HEK293 (cell line): Measurements from ENCODE around the gene CINP.

Experiments
- CTCF ChIA-PET: fragments of 350-600 bp; formaldehyde crosslinking; extraction: SDS; loops from one replicate; lab custom pipeline; 2021; ENCODE audit warnings: antibody characterized with exemption; lab: Yijun Ruan, JAX
- POLR2A ChIA-PET: fragments of 300-600 bp; formaldehyde crosslinking; extraction: SDS; loops from one replicate; lab custom pipeline; 2020; ENCODE audit warnings: antibody characterized with exemption, inconsistent platforms; lab: Yijun Ruan, JAX
- H3K27ac ChIP-seq: fragments of 200-500 bp; sonication (Bioruptor generic); 2 replicates; pipeline ENCODE4 v1.5.1; 2014; ENCODE audit warnings: low read depth, low read length, control low read depth, inconsistent platforms; ENCODE audit errors: extremely low read depth
- H3K36me3 ChIP-seq, 2 experiments: fragments of 200-500 bp in 1 of 2; sonication (Bioruptor generic) in 1 of 2; 1 replicate in 1 of 2; 2 replicates in 1 of 2; pipeline ENCODE4 v1.5.1; 2014 to 2017; ENCODE audit warnings: inconsistent platforms in 2 of 2, low read length in 2 of 2; ENCODE audit not compliant: control insufficient read depth in 2 of 2, insufficient read depth in 1 of 2
- H3K4me1 ChIP-seq: fragments of 200-500 bp; sonication (Bioruptor generic); 2 replicates; pipeline ENCODE4 v1.5.1; 2014; ENCODE audit warnings: mild to moderate bottlenecking, low read length, inconsistent platforms; ENCODE audit not compliant: control insufficient read depth, insufficient read depth
- H3K4me3 ChIP-seq: 2 replicates; pipeline ENCODE4 v1.5.1; 2011; ENCODE audit warnings: low read depth, mild to moderate bottlenecking, control low read depth, low read length, moderate library complexity
- H3K9me3 ChIP-seq: fragments of 200-500 bp; sonication (Bioruptor generic); 2 replicates; pipeline ENCODE4 v1.5.1; 2014; ENCODE audit warnings: low read depth, low read length, inconsistent platforms; ENCODE audit not compliant: control insufficient read depth, insufficient read depth
- FEZF1 ChIP-seq: fragments of 450-650 bp; formaldehyde crosslinking; IDR thresholded peaks from 2 replicates; pipeline ENCODE4 v1.5.1; 2016; ENCODE audit warnings: missing biosample characterization, missing genetic modification characterization
- GLI4 ChIP-seq: fragments of 450-650 bp; formaldehyde crosslinking; IDR thresholded peaks from 2 replicates; pipeline ENCODE4 v1.5.1; 2016; ENCODE audit warnings: missing biosample characterization, missing genetic modification characterization
- HOXC10 ChIP-seq: sonication (generic); formaldehyde crosslinking; IDR thresholded peaks from 2 replicates; pipeline ENCODE4 v1.8.1; 2023; ENCODE audit warnings: mild to moderate bottlenecking, missing genetic modification reagents
- KLF9 ChIP-seq: fragments of 450-650 bp; formaldehyde crosslinking; IDR thresholded peaks from 2 replicates; pipeline ENCODE4 v1.5.1; 2016; ENCODE audit warnings: missing biosample characterization, missing genetic modification characterization, low read depth
- TCF7L2 ChIP-seq: IDR thresholded peaks from 2 replicates; pipeline ENCODE4 v1.6.1; 2011; ENCODE audit warnings: low read depth, mild to moderate bottlenecking, inconsistent platforms, low read length, moderate library complexity, borderline replicate concordance
- YY2 ChIP-seq: fragments of 450-650 bp; formaldehyde crosslinking; IDR thresholded peaks from 2 replicates; pipeline ENCODE4 v1.5.1; 2016; ENCODE audit warnings: missing biosample characterization, missing genetic modification characterization
- ZBTB20 ChIP-seq: fragments of 450-650 bp; formaldehyde crosslinking; IDR thresholded peaks from 2 replicates; pipeline ENCODE4 v1.5.1; 2016; ENCODE audit warnings: missing biosample characterization, missing genetic modification characterization
- ZNF114 ChIP-seq: fragments of 450-650 bp; formaldehyde crosslinking; IDR thresholded peaks from 2 replicates; pipeline ENCODE4 v1.5.0; 2017; ENCODE audit warnings: missing biosample characterization, missing genetic modification characterization
- ZNF175 ChIP-seq: fragments of 450-650 bp; formaldehyde crosslinking; IDR thresholded peaks from 2 replicates; pipeline ENCODE4 v1.5.1; 2016; ENCODE audit warnings: missing biosample characterization, missing genetic modification characterization
- ZNF302 ChIP-seq: fragments of 450-650 bp; formaldehyde crosslinking; IDR thresholded peaks from 2 replicates; pipeline ENCODE4 v1.5.1; 2016; ENCODE audit warnings: missing biosample characterization, missing genetic modification characterization, low read depth
- ZNF37A ChIP-seq: fragments of 450-650 bp; IDR thresholded peaks from 2 replicates; pipeline ENCODE4 v1.5.1; 2018; ENCODE audit warnings: missing biosample characterization, missing genetic modification characterization
- ZNF555 ChIP-seq: fragments of 450-650 bp; formaldehyde crosslinking; conservative IDR thresholded peaks from 2 replicates; pipeline ENCODE4 v1.5.1; 2017; ENCODE audit warnings: missing biosample characterization, mild to moderate bottlenecking, missing genetic modification characterization, inconsistent platforms
- ZNF585B ChIP-seq: fragments of 450-650 bp; formaldehyde crosslinking; IDR thresholded peaks from 2 replicates; pipeline ENCODE4 v1.5.1; 2016; ENCODE audit warnings: missing biosample characterization, missing genetic modification characterization
- ZNF626 ChIP-seq: fragments of 450-650 bp; sonication (Bioruptor Pico); formaldehyde crosslinking; IDR thresholded peaks from 2 replicates; pipeline ENCODE4 v1.5.1; 2018; ENCODE audit warnings: missing biosample characterization, missing genetic modification characterization, inconsistent platforms
- ZNF654 ChIP-seq: fragments of 450-650 bp; formaldehyde crosslinking; IDR thresholded peaks from 2 replicates; pipeline ENCODE4 v1.5.1; 2016; ENCODE audit warnings: low read depth, missing biosample characterization, missing genetic modification characterization
- ZNF707 ChIP-seq: fragments of 450-650 bp; formaldehyde crosslinking; IDR thresholded peaks from 2 replicates; pipeline ENCODE4 v1.5.1; 2016; ENCODE audit warnings: missing biosample characterization, missing genetic modification characterization
- ZNF747 ChIP-seq: fragments of 450-650 bp; formaldehyde crosslinking; IDR thresholded peaks from 2 replicates; pipeline ENCODE4 v1.5.1; 2016; ENCODE audit warnings: missing biosample characterization, missing genetic modification characterization
- ZNF76 ChIP-seq: fragments of 450-650 bp; formaldehyde crosslinking; IDR thresholded peaks from 2 replicates; pipeline ENCODE4; 2016; ENCODE audit warnings: low read depth, missing biosample characterization, missing genetic modification characterization, borderline replicate concordance
- ZNF837 ChIP-seq: fragments of 450-650 bp; formaldehyde crosslinking; IDR thresholded peaks from 2 replicates; pipeline ENCODE4 v1.5.1; 2016; ENCODE audit warnings: missing biosample characterization, missing genetic modification characterization
- TF ChIP-seq, protein P1 (sequence below): fragments of 450-650 bp; formaldehyde crosslinking; IDR thresholded peaks from 2 replicates; pipeline ENCODE4 v1.5.1; 2017; ENCODE audit warnings: missing biosample characterization, missing genetic modification characterization
- TF ChIP-seq, protein P2 (sequence below): fragments of 450-650 bp; formaldehyde crosslinking; IDR thresholded peaks from 2 replicates; pipeline ENCODE4 v1.5.1; 2016; ENCODE audit warnings: missing biosample characterization, missing genetic modification characterization
- TF ChIP-seq, protein P3 (sequence below): fragments of 450-650 bp; formaldehyde crosslinking; IDR thresholded peaks from 2 replicates; pipeline ENCODE4 v1.5.1; 2017; ENCODE audit warnings: missing biosample characterization, missing genetic modification characterization
- TF ChIP-seq, protein P4 (sequence below): fragments of 450-650 bp; formaldehyde crosslinking; IDR thresholded peaks from 2 replicates; pipeline ENCODE4 v1.5.0; 2017; ENCODE audit warnings: missing biosample characterization, missing genetic modification characterization, borderline replicate concordance

CINP gene

GRCh38 chr14:102360388-102360787 is 2.3 kb downstream of the CINP start:
- no peak overlapping the region for H3K4me3 ChIP-seq
- CTCF ChIA-PET, result no interaction called here
- POLR2A ChIA-PET, result no interaction called here
- TF ChIP-seq, protein P1, sequence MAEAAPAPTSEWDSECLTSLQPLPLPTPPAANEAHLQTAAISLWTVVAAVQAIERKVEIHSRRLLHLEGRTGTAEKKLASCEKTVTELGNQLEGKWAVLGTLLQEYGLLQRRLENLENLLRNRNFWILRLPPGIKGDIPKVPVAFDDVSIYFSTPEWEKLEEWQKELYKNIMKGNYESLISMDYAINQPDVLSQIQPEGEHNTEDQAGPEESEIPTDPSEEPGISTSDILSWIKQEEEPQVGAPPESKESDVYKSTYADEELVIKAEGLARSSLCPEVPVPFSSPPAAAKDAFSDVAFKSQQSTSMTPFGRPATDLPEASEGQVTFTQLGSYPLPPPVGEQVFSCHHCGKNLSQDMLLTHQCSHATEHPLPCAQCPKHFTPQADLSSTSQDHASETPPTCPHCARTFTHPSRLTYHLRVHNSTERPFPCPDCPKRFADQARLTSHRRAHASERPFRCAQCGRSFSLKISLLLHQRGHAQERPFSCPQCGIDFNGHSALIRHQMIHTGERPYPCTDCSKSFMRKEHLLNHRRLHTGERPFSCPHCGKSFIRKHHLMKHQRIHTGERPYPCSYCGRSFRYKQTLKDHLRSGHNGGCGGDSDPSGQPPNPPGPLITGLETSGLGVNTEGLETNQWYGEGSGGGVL (tag by site-specific recombination), result no peak
- no peak for TF ChIP-seq HOXC10 (CRISPR knock-in tag)
- no peak for TF ChIP-seq ZNF555 (tag by site-specific recombination)
- no peak for TF ChIP-seq ZNF707 (tag by site-specific recombination)
- TF ChIP-seq ZNF175 (tag by site-specific recombination), result no peak
- TF ChIP-seq, protein P2, sequence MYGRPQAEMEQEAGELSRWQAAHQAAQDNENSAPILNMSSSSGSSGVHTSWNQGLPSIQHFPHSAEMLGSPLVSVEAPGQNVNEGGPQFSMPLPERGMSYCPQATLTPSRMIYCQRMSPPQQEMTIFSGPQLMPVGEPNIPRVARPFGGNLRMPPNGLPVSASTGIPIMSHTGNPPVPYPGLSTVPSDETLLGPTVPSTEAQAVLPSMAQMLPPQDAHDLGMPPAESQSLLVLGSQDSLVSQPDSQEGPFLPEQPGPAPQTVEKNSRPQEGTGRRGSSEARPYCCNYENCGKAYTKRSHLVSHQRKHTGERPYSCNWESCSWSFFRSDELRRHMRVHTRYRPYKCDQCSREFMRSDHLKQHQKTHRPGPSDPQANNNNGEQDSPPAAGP (tag by site-specific recombination), result no peak
- TF ChIP-seq TCF7L2, result no peak
- TF ChIP-seq ZNF37A (tag by site-specific recombination), result no peak
- H3K9me3 ChIP-seq, result no peaks in the 10 kb centered on the region
- H3K4me1 ChIP-seq, result 0 out of 2 replicates have a peak, but pooled peaks cover 3% of the 10 kb centered on the region
- H3K27ac ChIP-seq, result no peak overlapping the region
- peaks cover 25 to 41% of the 10 kb centered on the region in 2 experiments for H3K36me3 ChIP-seq

DNA sequence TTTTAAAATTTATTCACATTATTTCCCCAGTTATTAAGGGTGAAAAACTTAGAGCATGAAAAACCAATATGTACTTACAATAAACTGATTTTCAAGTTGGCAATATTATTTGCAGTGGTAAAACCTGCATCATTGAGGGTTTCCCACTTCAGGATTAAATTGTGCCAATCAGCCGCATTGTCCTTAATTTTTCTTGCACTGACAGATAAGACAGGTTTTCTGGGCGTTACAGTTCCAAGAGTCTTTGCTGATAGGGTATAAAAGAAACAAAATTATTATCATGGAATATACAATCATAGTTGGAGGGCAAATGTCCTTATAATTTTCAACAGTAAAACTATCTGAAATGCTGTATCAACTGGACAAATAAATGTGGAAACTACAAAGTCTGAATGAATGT is 3.3 kb downstream of the CINP start:
- Histone ChIP-seq H3K9me3 (no peaks in the 10 kb centered on the region), H3K27ac (no peak overlapping the region), H3K4me3 (no peak overlapping the region), H3K36me3 (peaks cover 33 to 52% of the 10 kb centered on the region in 2 experiments), H3K4me1 (0 out of 2 replicates have a peak, but pooled peaks cover 3% of the 10 kb centered on the region)
- POLR2A ChIA-PET, result no interaction called here
- TF ChIP-seq ZNF837 (tag by site-specific recombination) (no peak), ZNF585B (tag by site-specific recombination) (no peak), ZNF302 (no peak), ZNF654 (tag by site-specific recombination) (no peak), YY2 (tag by site-specific recombination) (no peak), ZNF747 (tag by site-specific recombination) (no peak), KLF9 (tag by site-specific recombination) (no peak), ZNF76 (tag by site-specific recombination) (no peak), ZBTB20 (tag by site-specific recombination) (no peak), ZNF626 (tag by site-specific recombination) (no peak), ZNF114 (no peak), GLI4 (no peak), FEZF1 (no peak)
- TF ChIP-seq, protein P3, sequence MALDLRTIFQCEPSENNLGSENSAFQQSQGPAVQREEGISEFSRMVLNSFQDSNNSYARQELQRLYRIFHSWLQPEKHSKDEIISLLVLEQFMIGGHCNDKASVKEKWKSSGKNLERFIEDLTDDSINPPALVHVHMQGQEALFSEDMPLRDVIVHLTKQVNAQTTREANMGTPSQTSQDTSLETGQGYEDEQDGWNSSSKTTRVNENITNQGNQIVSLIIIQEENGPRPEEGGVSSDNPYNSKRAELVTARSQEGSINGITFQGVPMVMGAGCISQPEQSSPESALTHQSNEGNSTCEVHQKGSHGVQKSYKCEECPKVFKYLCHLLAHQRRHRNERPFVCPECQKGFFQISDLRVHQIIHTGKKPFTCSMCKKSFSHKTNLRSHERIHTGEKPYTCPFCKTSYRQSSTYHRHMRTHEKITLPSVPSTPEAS (tag by site-specific recombination), result no peak
- TF ChIP-seq, protein P4, sequence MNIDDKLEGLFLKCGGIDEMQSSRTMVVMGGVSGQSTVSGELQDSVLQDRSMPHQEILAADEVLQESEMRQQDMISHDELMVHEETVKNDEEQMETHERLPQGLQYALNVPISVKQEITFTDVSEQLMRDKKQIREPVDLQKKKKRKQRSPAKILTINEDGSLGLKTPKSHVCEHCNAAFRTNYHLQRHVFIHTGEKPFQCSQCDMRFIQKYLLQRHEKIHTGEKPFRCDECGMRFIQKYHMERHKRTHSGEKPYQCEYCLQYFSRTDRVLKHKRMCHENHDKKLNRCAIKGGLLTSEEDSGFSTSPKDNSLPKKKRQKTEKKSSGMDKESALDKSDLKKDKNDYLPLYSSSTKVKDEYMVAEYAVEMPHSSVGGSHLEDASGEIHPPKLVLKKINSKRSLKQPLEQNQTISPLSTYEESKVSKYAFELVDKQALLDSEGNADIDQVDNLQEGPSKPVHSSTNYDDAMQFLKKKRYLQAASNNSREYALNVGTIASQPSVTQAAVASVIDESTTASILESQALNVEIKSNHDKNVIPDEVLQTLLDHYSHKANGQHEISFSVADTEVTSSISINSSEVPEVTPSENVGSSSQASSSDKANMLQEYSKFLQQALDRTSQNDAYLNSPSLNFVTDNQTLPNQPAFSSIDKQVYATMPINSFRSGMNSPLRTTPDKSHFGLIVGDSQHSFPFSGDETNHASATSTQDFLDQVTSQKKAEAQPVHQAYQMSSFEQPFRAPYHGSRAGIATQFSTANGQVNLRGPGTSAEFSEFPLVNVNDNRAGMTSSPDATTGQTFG (tag by site-specific recombination), result no peak
- CTCF ChIA-PET, result interaction anchor here (0.6 kb wide), 1 partner anchor 49 kb away, joined by 3 read pairs; no protein-coding TSS in a partner anchor
